OCI-LY7 (cell line): ENCODE results near the gene FMN2.

Experiments
- EZH2phosphoT487 ChIP-seq: fragments of 200-600 bp; sonication (generic); IDR thresholded peaks from 2 replicates; pipeline ENCODE4 v1.6.1; 2018; ENCODE audit warnings: low read depth, borderline replicate concordance, mild to moderate bottlenecking, mixed run types, antibody characterized with exemption, low read length, moderate library complexity, mixed read lengths
- TF ChIP-seq, protein P1 (sequence below): fragments of 200-600 bp; sonication (generic); conservative IDR thresholded peaks from 2 replicates; pipeline ENCODE4 v1.5.1; 2014; ENCODE audit warnings: mild to moderate bottlenecking, antibody characterized with exemption, low read length, moderate library complexity, mixed read lengths

DNA sequence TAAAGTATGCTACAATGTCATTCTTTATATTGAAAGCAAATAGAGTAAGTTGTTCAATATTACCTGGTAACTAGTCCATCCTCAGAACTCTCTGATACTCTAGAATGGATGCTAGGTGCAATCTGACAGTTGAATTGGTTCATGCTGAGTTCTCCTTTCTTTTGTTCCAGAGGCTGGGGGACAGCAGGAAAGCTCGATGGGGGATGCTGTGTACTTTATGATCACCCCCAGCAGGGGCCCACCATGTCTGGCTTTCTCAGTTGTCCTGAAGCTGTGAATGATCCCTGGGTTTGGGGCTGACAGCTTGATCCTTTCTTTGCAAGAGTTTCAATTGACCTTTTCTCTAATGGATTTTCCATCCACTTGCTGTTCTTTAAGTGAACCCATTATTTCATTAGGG is 22.5 kb downstream of the FMN2 start:
- no peak for TF ChIP-seq EZH2phosphoT487
- TF ChIP-seq, protein P1, sequence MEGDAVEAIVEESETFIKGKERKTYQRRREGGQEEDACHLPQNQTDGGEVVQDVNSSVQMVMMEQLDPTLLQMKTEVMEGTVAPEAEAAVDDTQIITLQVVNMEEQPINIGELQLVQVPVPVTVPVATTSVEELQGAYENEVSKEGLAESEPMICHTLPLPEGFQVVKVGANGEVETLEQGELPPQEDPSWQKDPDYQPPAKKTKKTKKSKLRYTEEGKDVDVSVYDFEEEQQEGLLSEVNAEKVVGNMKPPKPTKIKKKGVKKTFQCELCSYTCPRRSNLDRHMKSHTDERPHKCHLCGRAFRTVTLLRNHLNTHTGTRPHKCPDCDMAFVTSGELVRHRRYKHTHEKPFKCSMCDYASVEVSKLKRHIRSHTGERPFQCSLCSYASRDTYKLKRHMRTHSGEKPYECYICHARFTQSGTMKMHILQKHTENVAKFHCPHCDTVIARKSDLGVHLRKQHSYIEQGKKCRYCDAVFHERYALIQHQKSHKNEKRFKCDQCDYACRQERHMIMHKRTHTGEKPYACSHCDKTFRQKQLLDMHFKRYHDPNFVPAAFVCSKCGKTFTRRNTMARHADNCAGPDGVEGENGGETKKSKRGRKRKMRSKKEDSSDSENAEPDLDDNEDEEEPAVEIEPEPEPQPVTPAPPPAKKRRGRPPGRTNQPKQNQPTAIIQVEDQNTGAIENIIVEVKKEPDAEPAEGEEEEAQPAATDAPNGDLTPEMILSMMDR = no peak
